ENCODE results near the gene VWA3A.

DNA sequence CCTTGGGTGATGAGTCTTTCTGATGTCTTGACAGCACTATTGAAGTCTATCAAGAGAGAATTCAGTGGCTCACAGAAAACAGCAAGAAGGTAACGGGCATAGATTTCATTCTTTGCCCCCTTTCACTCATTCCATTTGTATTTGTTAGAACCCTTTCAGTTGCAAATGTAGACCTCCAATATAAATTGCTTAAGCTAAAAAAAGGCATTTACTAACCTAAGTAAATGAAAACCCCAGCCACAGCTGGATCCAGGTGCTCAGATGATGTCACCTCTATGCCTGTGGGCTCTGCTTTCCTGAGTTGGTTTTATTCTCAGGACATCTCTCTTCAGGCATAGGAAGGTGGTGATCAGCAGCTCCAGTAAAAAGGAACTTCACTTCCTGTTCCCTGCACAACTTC, 11.1 kb downstream of the VWA3A start:
- TF ChIP-seq, protein P1, sequence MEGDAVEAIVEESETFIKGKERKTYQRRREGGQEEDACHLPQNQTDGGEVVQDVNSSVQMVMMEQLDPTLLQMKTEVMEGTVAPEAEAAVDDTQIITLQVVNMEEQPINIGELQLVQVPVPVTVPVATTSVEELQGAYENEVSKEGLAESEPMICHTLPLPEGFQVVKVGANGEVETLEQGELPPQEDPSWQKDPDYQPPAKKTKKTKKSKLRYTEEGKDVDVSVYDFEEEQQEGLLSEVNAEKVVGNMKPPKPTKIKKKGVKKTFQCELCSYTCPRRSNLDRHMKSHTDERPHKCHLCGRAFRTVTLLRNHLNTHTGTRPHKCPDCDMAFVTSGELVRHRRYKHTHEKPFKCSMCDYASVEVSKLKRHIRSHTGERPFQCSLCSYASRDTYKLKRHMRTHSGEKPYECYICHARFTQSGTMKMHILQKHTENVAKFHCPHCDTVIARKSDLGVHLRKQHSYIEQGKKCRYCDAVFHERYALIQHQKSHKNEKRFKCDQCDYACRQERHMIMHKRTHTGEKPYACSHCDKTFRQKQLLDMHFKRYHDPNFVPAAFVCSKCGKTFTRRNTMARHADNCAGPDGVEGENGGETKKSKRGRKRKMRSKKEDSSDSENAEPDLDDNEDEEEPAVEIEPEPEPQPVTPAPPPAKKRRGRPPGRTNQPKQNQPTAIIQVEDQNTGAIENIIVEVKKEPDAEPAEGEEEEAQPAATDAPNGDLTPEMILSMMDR (IDR thresholded peaks at IDR 0.05; ENCODE audit: low read depth, low read length, poor library complexity, severe bottlenecking), result no peak
- TF ChIP-seq EZH2phosphoT487 (IDR thresholded peaks at IDR 0.05; ENCODE audit: borderline replicate concordance, low read length), result no peak

Measured in DOHH2 (cell line).